Heart left ventricle (tissue), 13 donors: ENCODE data around the gene SRC.

Experiments
- CTCF ChIP-seq, 12 donors: fragments of 200-600 bp; sonication (generic) in 4 of 12; IDR thresholded peaks; one replicate each; pipeline versions ENCODE4 v1.5.0 to v1.8.0; 2018 to 2022; ENCODE audit warnings: antibody characterized with exemption in 12 of 12, mild to moderate bottlenecking in 5 of 12
- POLR2A ChIP-seq, 2 donors: fragments of 450-650 bp; IDR thresholded peaks; one replicate each; pipeline ENCODE4 v1.6.1; 2017; ENCODE audit warnings: antibody characterized with exemption in 2 of 2, mild to moderate bottlenecking in 2 of 2, moderate library complexity in 2 of 2
- donor health status: ischemic (EF 13 %, LVEDD 7.1; RV severe dilation, severe dysfunction).
- donor health status: DM: no; HTN: yes; CAD: no.
- donor health status: DM: no; HTN: no; CAD: no.
- donor health status: ischemic (EF 25% LVEDD 6.9; RV normal size, moderate dysfunction).
- donor health status: ischemic (EF 25% LVEDD 5.7; RV mildly dilated, moderate dysfunction).
- donor health status: ischemic (EF 35%, LVEDD 5.7; RV mildly dilated, moderate dysfunction).
- donor health status: nonischemic (EF 11% LVEDD 7.7; RV severe dilation, severe dysfunction).
- donor health status: DM: yes; HTN: yes; CAD: no.
- donor health status: PGD.
- donor health status: ischemic (EF 29% LVEDD 5.4; RV normal size, mild dysfunction).
- donor health status: nonischemic (EF 23%, LVEDD 6.1; RV moderate dilation, normal function).

GRCh38 chr20:37389241-37389747 lies 43.4 kb downstream of the SRC start:
- no peak for TF ChIP-seq POLR2A (IDR thresholded peaks at IDR 0.05)
- no peak for TF ChIP-seq CTCF (IDR thresholded peaks at IDR 0.05)
